Stimulated activated CD4-positive, alpha-beta T cell treated with anti-CD3 and anti-CD28 coated beads, Interleukin-15, amount 100 ng/mL, for 48 hours (primary cell): ENCODE measurements around the gene SLC66A2.

Source experiments
- DNase-seq, 2 donors: peaks; one replicate each; pipeline ENCODE4 v3.0.0-alpha.2; 2020; ENCODE audit warnings: low read depth in 2 of 2

SLC66A2 gene

GRCh38 chr18:79937103-79937860 lies 14.2 kb downstream of the SLC66A2 start:
- no peak for DNase-seq

GRCh38 chr18:79936641-79937040 lies 14.8 kb downstream of the SLC66A2 start:
- DNase-seq, result no peak

GRCh38 chr18:79935925-79936324 lies 15.5 kb downstream of the SLC66A2 start:
- DNase-seq, result no peak

GRCh38 chr18:79935499-79935898 lies 16.0 kb downstream of the SLC66A2 start:
- DNase-seq, result no peak

- no peak for DNase-seq
These were observed 16.4 kb downstream of the SLC66A2 start for GRCh38 chr18:79935098-79935480.

DNA sequence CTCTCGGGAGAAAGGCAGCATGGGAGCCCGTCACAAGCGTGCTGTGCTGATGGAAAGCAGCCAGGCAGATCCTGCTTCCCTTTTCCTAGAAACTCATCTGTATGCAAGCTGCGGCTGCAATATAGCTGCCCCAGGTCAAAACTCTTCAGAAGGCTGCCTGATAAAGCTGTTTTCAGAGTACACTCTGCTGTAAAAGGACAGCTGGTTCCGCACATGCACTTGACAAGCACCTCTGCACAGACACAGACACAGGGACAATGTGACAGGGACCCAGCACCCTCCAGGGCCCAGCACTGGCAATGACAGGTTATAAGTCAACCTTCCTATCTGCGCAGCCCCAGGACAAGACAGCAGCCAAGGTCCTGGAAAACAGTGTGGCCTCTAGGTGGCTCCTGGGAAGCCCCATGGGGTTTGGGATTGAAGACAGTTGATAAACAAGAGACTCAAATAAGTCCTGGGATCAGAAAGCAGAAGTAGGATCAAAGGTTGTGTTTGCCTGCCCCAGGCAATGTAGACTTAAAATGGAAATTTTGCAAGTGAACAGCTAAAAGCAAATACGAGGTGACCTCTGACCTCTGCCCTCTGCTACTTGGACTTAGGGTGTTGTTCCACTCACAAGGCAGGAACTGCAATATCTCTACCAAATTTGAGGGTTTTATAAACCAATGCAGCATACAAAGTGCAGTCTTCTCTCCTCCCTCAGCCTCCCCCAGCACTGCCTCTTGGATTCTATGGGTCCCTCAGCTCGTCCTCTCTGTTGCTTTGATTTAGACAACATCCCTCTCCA lies 16.9 kb downstream of the SLC66A2 start:
- DNase-seq, result no peak

DNA sequence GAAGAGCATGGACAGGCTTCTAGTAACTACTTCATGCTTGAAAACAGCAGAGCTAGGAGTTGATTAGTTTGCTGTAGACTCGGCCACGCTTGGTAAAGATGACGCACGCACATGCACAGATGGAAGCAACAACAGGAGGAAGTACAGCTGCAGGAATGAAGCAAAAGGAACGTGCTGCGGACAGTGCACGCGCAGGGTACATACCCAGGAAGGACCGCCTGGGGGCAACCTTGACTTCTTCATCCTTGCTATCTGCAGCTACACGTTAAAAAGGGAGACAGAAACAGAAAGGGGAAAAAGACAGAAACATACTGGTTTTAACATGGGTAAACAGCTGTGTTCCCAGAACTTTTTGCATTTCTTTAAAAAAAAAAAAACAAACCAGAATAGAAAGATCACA lies 17.7 kb downstream of the SLC66A2 start:
- no peak for DNase-seq

- no peak for DNase-seq
These were observed 18.5 kb downstream of the SLC66A2 start for GRCh38 chr18:79932907-79933306.

DNA sequence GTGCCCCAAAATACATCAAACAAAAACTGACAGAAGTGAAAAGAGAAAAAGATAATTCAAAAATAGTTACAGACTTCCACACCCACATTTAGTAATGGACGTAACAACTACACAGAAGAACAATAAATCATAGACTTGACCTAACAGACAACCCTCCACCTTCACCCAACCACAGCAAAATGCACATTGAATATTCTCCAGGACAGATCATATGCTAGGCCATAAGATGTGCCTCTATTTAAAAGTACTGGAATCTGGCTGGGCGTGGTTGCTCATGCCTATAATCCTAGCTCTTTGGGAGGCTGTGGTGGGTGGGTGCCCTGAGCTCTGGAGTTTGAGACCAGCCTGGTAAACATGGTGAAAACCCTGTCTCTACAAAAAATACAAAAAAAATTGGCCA lies 20.0 kb downstream of the SLC66A2 start:
- DNase-seq, result no peak

- no peak for DNase-seq
These were observed 21.3 kb downstream of the SLC66A2 start for GRCh38 chr18:79930020-79930642.

GRCh38 chr18:79928563-79928960 lies 22.9 kb downstream of the SLC66A2 start:
- DNase-seq, result no peak

- no peak for DNase-seq
These were observed 23.6 kb downstream of the SLC66A2 start for GRCh38 chr18:79927607-79928562.

- no peak for DNase-seq
These were observed 24.5 kb downstream of the SLC66A2 start for GRCh38 chr18:79926715-79927606.

GRCh38 chr18:79926306-79926705 lies 25.1 kb downstream of the SLC66A2 start:
- no peak for DNase-seq

GRCh38 chr18:79924814-79925731 lies 26.4 kb downstream of the SLC66A2 start:
- no peak for DNase-seq

- DNase-seq, result no peak
These were observed 27.4 kb downstream of the SLC66A2 start for GRCh38 chr18:79923896-79924585.

GRCh38 chr18:79922971-79923411 lies 28.5 kb downstream of the SLC66A2 start:
- DNase-seq, result no peak
